Pancreas (tissue), 10 donors: ENCODE measurements around the gene ACKR2. TPM values are rescaled to one million over a fixed set of nuclear protein-coding genes. Genes with fewer than 3 reads are reported as not detected.

Experiments
- ATAC-seq, 4 donors: fragments of 200-7000 bp; cut with Tn5 transposase; one replicate each; pipeline versions ENCODE4 v1.8.0 to v1.9.1; 2020; ENCODE audit warnings: mild to moderate bottlenecking in 4 of 4, moderate library complexity in 4 of 4
- DNase-seq, 6 donors: peaks; one replicate each; pipeline ENCODE4 v3.0.0-alpha.2; 2020
- FAIRE-seq: peaks from 2 replicates; lab custom pipeline; 2012; peaks lifted over from hg19 to GRCh38; lab: Jason Lieb, UNC
- H3K27ac ChIP-seq, 4 donors: fragments of 200-600 bp; sonication (generic); 1 replicate in 3 of 4; 2 replicates in 1 of 4; pipeline versions ENCODE4 v1.5.0 to v1.8.0; 2020
- H3K27me3 ChIP-seq, 4 donors: fragments of 200-600 bp; one replicate each; pipeline ENCODE4 v1.8.0; 2021
- H3K36me3 ChIP-seq, 3 donors: fragments of 200-600 bp; sonication (generic) in 1 of 3; one replicate each; pipeline versions ENCODE4 v1.5.0 to v1.8.0; 2020 to 2021
- H3K4me1 ChIP-seq, 3 donors: fragments of 200-600 bp; one replicate each; pipeline ENCODE4 v1.8.0; 2021
- H3K4me3 ChIP-seq, 4 donors: fragments of 200-600 bp; sonication (generic) in 2 of 4; one replicate each; pipeline versions ENCODE4 v1.5.0 to v1.8.0; 2020 to 2021
- H3K9me3 ChIP-seq, 4 donors: fragments of 200-600 bp; one replicate each; pipeline ENCODE4 v1.8.0; 2021
- WGBS, 2 donors: extraction: QIAGEN DNeasy Blood & Tissue Kit; methylation state at CpG; one replicate each; pipeline ENCODE4 v1.1.7; 2013; 5-methylcytosine and 5-hydroxymethylcytosine counted together
- intact Hi-C, 3 donors: fragments of 100-400 bp; cut with DNase I; formaldehyde crosslinking; loops; one replicate each; pipeline versions ENCODE4 v1.11.1 to v1.14.2; 2022
- polyA plus RNA-seq, 2 donors: library from polyadenylated mRNA; stranded (reverse); fragments of 200-250 nt; gene quantifications; one replicate each; pipeline ENCODE4 v1.2.3, GENCODE V29; 2013
- total RNA-seq, 6 donors: library from RNA; stranded (reverse); fragmentation: NEBNext Ultra II Directional in 4 of 6; extraction: Animal tissue kit (Norgen Biotek cat#: 25700) in 4 of 6; gene quantifications; one replicate each; pipeline versions ENCODE4 v1.2.1 to v1.2.4, GENCODE V29; 2021 to 2023
- TF ChIP-seq, protein P1 (sequence below), 4 donors: fragments of 200-600 bp; sonication (generic) in 3 of 4; IDR thresholded peaks; one replicate each; pipeline versions ENCODE4 v1.5.0 to v1.8.0; 2021; ENCODE audit warnings: antibody characterized with exemption in 4 of 4
- donor health status: healthy with polysubstance abuse.
- donor health status: DM: no; HTN: no; CAD: no; lungs with moderate emphysema.
- donor health status: DM: no; HTN: no; CAD: no.
- donor health status: control.
- donor health status: control.
- donor health status: Bipolar disorder and iron deficiency.
- donor health status: DM: yes; HTN: yes; CAD: no.
- donor health status: DM: no; HTN: no; CAD: no.
- donor health status: DM: no; HTN: no; CAD: no.
- donor health status: DM: yes; HTN: yes; CAD: no.

Gene ACKR2
- total and polyA plus RNA-seq, 8 donors = 0.09 to 1.7 (median 0.84) TPM

- Histone ChIP-seq H3K4me3 (no peak overlapping the region), H3K4me1 (peaks cover 0 to 7% (median 0%) of the 10 kb centered on the region in 3 donors), H3K27me3 (no peaks in the 10 kb centered on the region), H3K27ac (no peak overlapping the region), H3K36me3 (no peaks in the 10 kb centered on the region), H3K9me3 (no peaks in the 10 kb centered on the region)
- 85% methylated on average over 3 of the region's 3 CpGs for WGBS, 2 donors
- intact Hi-C loops = no loop called here
- ATAC-seq = no peak
- TF ChIP-seq, protein P1, sequence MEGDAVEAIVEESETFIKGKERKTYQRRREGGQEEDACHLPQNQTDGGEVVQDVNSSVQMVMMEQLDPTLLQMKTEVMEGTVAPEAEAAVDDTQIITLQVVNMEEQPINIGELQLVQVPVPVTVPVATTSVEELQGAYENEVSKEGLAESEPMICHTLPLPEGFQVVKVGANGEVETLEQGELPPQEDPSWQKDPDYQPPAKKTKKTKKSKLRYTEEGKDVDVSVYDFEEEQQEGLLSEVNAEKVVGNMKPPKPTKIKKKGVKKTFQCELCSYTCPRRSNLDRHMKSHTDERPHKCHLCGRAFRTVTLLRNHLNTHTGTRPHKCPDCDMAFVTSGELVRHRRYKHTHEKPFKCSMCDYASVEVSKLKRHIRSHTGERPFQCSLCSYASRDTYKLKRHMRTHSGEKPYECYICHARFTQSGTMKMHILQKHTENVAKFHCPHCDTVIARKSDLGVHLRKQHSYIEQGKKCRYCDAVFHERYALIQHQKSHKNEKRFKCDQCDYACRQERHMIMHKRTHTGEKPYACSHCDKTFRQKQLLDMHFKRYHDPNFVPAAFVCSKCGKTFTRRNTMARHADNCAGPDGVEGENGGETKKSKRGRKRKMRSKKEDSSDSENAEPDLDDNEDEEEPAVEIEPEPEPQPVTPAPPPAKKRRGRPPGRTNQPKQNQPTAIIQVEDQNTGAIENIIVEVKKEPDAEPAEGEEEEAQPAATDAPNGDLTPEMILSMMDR (IDR thresholded peaks at IDR 0.05) = no peak
- DNase-seq = no peak
- no peak for FAIRE-seq
Observed at GRCh38 chr3:42764561-42765295, 44.5 kb upstream of the ACKR2 start.

DNA sequence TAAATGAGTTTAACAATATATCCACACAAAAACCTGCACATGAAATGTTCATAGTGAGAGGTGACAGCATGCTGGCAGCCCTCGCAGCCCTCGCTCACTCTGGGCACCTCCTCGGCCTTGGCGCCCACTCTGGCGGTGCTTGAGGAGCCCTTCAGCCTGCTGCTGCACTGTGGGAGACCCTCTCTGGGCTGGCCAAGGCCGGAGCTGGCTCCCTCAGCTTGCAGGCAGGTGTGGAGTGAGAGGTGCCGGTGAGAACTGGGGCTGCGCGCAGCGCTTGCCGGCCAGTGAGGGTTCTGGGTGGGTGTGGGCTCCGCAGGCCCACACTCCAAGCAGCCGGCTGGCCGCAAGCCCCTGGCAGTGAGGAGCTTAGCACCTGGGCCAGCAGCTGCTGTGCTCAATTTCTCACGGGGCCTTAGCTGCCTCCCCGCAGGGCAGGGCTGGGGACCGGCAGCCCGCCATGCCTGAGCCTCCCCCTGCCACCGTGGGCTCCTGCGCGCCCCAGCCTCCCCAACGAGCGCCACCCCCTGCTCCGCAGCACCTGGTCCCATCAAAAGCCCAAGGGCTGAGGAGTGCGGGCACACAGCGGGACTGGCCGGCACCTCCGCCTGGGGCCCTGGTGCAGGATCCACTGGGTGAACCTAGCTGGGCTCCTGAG is 39.6 kb upstream of the ACKR2 start:
- ATAC-seq = no peak
- H3K9me3 ChIP-seq = no peaks in the 10 kb centered on the region
- no peak overlapping the region for H3K4me3 ChIP-seq
- FAIRE-seq = no peak
- no peaks in the 10 kb centered on the region for H3K36me3 ChIP-seq
- 94% methylated on average over 26 to 28 of the region's 28 CpGs for WGBS, 2 donors
- TF ChIP-seq, protein P1 (IDR thresholded peaks at IDR 0.05) = no peak
- peak in 1 of 6 donors; percentile 61 for DNase-seq
- no peaks in the 10 kb centered on the region for H3K27me3 ChIP-seq
- no peaks in the 10 kb centered on the region for H3K4me1 ChIP-seq
- H3K27ac ChIP-seq = no peak overlapping the region
- intact Hi-C loops = loop anchor here in 1 of 3 donors (10.0 kb wide), 1 partner anchor 115 kb away; no protein-coding TSS in a partner anchor

DNA sequence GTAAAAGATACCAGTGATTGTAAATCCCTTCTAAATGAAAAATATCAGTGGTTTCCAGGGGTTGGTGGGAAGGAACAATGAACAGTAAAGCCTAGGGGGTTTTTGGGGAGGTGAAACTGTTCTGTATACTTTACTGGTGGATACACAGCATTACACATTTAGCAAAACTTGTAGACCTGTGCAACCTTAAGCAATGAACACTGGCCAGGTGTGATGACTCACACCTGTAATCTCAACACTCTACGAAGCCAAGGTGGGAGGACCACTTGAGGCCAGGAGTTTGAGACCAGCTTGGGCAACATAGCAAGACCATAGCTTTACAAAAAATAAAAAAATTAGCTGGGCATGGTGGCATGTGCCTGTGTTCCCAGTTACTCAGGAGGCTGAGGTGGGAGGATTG is 38.0 kb upstream of the ACKR2 start:
- no peak for DNase-seq
- Histone ChIP-seq H3K36me3 (no peaks in the 10 kb centered on the region), H3K27ac (no peak overlapping the region), H3K27me3 (no peaks in the 10 kb centered on the region), H3K9me3 (no peaks in the 10 kb centered on the region), H3K4me1 (no peaks in the 10 kb centered on the region), H3K4me3 (no peak overlapping the region)
- 39 to 58% methylated on average over 1 of the region's 1 CpG for WGBS, 2 donors
- TF ChIP-seq, protein P1 (IDR thresholded peaks at IDR 0.05) = no peak
- intact Hi-C loops = loop anchor here in 1 of 3 donors (10.0 kb wide), 1 partner anchor 114 kb away; no protein-coding TSS in a partner anchor
- ATAC-seq = no peak
- FAIRE-seq = no peak

DNA sequence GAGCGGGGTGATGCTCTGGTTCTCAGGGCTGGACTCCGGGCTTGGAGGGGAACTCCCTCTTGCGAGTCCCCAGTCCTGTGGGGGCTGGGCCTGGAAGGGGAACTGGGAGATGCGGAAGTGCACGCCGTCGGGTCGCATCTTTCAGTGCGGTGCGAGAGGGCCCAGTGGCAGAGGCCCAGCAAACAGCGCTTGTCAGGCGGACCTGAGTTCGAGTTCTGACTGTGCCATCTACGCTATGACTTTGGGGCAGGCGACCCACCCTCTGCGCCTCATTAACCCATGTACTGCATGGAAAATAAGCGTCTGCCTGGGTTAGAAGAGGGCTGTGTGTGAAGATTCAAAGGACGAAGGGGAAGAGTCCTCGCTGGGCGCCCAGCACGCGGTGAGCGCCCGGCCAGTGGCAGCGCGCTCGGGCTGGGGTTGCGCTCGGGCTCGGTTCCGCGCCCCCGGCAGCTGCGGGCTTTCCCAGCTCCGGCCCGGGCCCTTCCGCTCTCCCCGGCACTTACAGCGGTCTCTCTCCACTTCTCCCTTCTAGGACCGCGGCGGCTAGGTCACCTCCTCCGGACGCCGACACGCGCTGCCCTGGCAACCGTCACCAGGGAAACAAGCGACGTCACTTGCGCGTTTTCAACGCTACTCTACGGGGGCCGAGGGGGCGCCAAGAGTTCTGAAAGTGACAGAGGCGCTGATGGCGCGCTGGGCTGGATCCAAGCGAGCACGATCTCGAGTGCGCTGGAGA is 36.4 kb upstream of the ACKR2 start, which contains the start of gene CCDC13:
Gene CCDC13, minus strand, starts transcription at position 584 of the 739 bp plus-strand sequence. CDS start 14,908 bp downstream, outside the sequence.
- peak; percentile 94 to 98 (median 97) for ATAC-seq
- H3K27me3 ChIP-seq = no peaks in the 10 kb centered on the region
- H3K36me3 ChIP-seq = no peaks in the 10 kb centered on the region
- peak within 1 kb of the TSS; percentile 1 to 70 (median 56) for H3K27ac ChIP-seq
- peak within 1 kb of the TSS; percentile 21 to 51 (median 33) for H3K4me3 ChIP-seq
- WGBS, 2 donors = 6 to 9% methylated on average over 62 to 63 of the region's 63 CpGs
- peak; percentile 92 to 96 (median 94) for DNase-seq
- H3K9me3 ChIP-seq = no peaks in the 10 kb centered on the region
- FAIRE-seq = peak; percentile 63
- H3K4me1 ChIP-seq = no peaks in the 10 kb centered on the region
- intact Hi-C loops = loop anchor here in 1 of 3 donors (10.0 kb wide), 1 partner anchor 112 kb away; no protein-coding TSS in a partner anchor
- TF ChIP-seq, protein P1 (IDR thresholded peaks at IDR 0.05) = no peak
